HFF-Myc (cell line): ENCODE results near the gene AJAP1.

Experiments
- DNase-seq: peaks from one replicate; pipeline ENCODE4 v3.0.0-alpha.2; 2011; ENCODE audit warnings: low read depth; ENCODE audit errors: extremely low read depth
- H3K4me3 ChIP-seq: replicated peaks from 2 replicates; pipeline ENCODE4 v1.5.1; 2011; ENCODE audit warnings: low read depth, mild to moderate bottlenecking, control low read depth, low read length
- CTCF ChIP-seq: IDR thresholded peaks from 2 replicates; pipeline ENCODE4 v1.5.1; 2012; ENCODE audit warnings: mild to moderate bottlenecking, low read depth, low read length, control low read depth; ENCODE audit errors: missing control alignments

Gene AJAP1

GRCh38 chr1:4770713-4771112 is 116.3 kb downstream of the AJAP1 start:
- no peak overlapping the region for H3K4me3 ChIP-seq
- no peak for DNase-seq
- no peak for TF ChIP-seq CTCF

- no peak overlapping the region for H3K4me3 ChIP-seq
- no peak for DNase-seq
- no peak for TF ChIP-seq CTCF
These were observed 116.9 kb downstream of the AJAP1 start for GRCh38 chr1:4771267-4771666.

- H3K4me3 ChIP-seq = no peak overlapping the region
- DNase-seq = no peak
- no peak for TF ChIP-seq CTCF
These were observed 117.3 kb downstream of the AJAP1 start for GRCh38 chr1:4771721-4772120.

- no peak for TF ChIP-seq CTCF
- H3K4me3 ChIP-seq = no peak overlapping the region
- no peak for DNase-seq
These were observed 118.0 kb downstream of the AJAP1 start for GRCh38 chr1:4772294-4773010.

- DNase-seq = no peak
- H3K4me3 ChIP-seq = no peak overlapping the region
- no peak for TF ChIP-seq CTCF
These were observed 118.8 kb downstream of the AJAP1 start for GRCh38 chr1:4773226-4773625.

- no peak for TF ChIP-seq CTCF
- no peak for DNase-seq
- H3K4me3 ChIP-seq = no peak overlapping the region
These were observed 121.1 kb downstream of the AJAP1 start for GRCh38 chr1:4775506-4775905.

GRCh38 chr1:4778056-4778455 is 123.6 kb downstream of the AJAP1 start:
- no peak for DNase-seq
- TF ChIP-seq CTCF = no peak
- H3K4me3 ChIP-seq = no peak overlapping the region
